NT2/D1 (cell line): ENCODE results near the gene GH2.
"Not testable (repeated sequence)": the region's sequence is repeated elsewhere in the genome, so short reads cannot be mapped to it uniquely, and the experiment has no call there.

ENCODE experiments used
- SUZ12 ChIP-seq: IDR thresholded peaks from 2 replicates; pipeline ENCODE4 v1.6.1; 2011; ENCODE audit not compliant: insufficient read length, insufficient read depth; ENCODE audit errors: extremely low read depth
- YY1 ChIP-seq: IDR thresholded peaks from 2 replicates; pipeline ENCODE4 v1.6.1; 2011; ENCODE audit not compliant: insufficient read length, insufficient read depth
- ZNF274 ChIP-seq: IDR thresholded peaks from 2 replicates; pipeline ENCODE4 v1.6.1; 2011; ENCODE audit warnings: mild to moderate bottlenecking, low read depth, low read length

DNA sequence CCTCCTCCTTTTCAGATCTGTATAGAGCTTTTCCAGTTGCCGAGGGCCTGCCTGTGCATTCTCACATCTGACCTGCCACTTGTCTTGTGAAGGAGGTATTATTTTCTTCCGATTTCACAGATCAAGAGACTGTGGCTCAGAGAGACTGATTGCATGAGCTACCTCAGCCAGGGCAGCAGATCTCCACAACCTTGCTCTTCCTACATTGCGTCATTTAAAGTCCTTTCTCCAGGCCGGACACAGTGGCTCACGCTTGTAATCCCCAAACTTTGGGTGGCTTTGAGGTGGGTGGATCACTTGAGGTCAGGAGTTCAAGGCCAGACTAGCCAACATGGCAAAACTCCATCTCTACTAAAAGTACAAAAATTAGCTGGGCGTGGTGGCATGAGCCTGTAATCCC lies 38.3 kb upstream of the GH2 start:
- TF ChIP-seq SUZ12, ZNF274, YY1: not testable (repeated sequence)
